ENCODE measurements around the gene RALA. TPM values are rescaled to one million over a fixed set of nuclear protein-coding genes. Genes with fewer than 3 reads are reported as not detected.

RALA gene
- total RNA-seq, 1 experiment from 2014 or later = 36.8 TPM

DNA sequence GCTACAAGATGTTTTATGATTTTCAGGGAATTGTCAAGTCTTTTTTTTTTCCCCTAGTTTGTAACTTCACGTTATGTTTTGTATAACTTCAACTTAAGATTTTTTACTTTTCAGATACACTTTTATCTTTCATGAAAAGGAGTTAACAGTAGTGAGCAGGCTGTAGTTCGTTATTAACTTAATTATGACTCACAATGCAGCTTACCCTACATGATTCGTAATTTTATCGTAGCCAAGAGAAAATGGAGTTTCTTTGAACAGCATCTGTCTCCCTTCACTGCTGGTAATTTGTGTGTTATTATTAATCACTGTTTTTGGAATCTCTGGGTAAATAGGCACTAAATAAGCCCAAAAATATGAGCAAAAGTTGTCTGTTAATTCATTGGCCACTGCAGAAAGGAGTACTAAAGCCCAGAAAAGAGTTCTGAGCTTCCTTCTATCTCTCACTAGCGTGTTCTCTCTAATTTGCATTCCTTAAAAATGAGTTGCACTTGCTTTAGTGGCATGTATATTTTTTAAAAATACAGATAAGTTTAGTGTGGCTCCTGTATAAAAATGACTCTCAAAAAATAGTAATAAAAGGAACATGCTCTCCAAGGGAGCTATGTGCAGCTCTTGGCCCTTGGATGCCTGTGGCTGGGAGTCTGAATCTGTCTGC, 36.1 kb downstream of the RALA start:
- Histone ChIP-seq H3K27ac (no peak overlapping the region), H3K9me3 (ENCODE audit: insufficient read depth, low read depth) (peaks cover 8% of the 10 kb centered on the region), H3K36me3 (ENCODE audit: low read depth) (0 out of 2 replicates have a peak, but pooled peaks cover 11% of the 10 kb centered on the region), H3K9me2 (ENCODE audit: insufficient read depth) (no peaks in the 10 kb centered on the region), H3K4me2 (no peak overlapping the region), H3K79me2 (ENCODE audit: low read depth) (peaks cover 34% of the 10 kb centered on the region), H3F3A (ENCODE audit: insufficient read depth, low read depth) (no peaks in the 10 kb centered on the region), H4K20me1 (ENCODE audit: insufficient read depth) (no peaks in the 10 kb centered on the region), H3K4me3 (no peak overlapping the region), H3K4me1 (replicated peaks; ENCODE audit: insufficient read depth) (no peaks in the 10 kb centered on the region), H3K27me3 (ENCODE audit: insufficient read depth, low read depth) (no peaks in the 10 kb centered on the region), H2AFZ (no peak overlapping the region)
- CTCF ChIA-PET = no interaction called here
- BruUV-seq (replicated peaks) = no TSS peak
- POLR2A ChIA-PET (ENCODE audit: unreplicated experiment) = no interaction called here
- no peak for DNase-seq
- TF ChIP-seq EZH2 (IDR thresholded peaks at IDR 0.05; ENCODE audit: low read depth) = no peak
- TF ChIP-seq, protein P1, sequence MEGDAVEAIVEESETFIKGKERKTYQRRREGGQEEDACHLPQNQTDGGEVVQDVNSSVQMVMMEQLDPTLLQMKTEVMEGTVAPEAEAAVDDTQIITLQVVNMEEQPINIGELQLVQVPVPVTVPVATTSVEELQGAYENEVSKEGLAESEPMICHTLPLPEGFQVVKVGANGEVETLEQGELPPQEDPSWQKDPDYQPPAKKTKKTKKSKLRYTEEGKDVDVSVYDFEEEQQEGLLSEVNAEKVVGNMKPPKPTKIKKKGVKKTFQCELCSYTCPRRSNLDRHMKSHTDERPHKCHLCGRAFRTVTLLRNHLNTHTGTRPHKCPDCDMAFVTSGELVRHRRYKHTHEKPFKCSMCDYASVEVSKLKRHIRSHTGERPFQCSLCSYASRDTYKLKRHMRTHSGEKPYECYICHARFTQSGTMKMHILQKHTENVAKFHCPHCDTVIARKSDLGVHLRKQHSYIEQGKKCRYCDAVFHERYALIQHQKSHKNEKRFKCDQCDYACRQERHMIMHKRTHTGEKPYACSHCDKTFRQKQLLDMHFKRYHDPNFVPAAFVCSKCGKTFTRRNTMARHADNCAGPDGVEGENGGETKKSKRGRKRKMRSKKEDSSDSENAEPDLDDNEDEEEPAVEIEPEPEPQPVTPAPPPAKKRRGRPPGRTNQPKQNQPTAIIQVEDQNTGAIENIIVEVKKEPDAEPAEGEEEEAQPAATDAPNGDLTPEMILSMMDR (conservative IDR thresholded peaks at IDR 0.05) = no peak
- intact Hi-C loops (cut with micrococcal nuclease; ENCODE audit: unreplicated experiment) = no loop called here

DNA sequence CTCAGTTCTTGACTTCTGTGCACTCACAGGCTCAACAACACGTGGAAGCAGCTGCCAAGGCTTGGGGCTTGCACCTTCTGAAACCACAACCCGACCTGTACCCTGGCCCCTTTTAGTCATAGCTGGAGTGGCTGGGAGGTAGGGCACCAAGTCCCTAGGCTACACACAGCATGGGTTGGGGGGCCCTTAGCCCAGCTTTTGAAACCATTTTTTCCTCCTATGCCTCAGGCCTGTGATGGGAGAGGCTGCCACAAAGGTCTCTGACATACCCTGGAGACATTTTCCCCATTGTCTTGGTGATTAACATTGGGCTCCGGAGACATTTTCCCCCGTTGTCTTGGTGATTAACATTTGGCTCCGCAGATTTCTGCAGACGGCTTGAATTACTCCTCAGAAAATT, 38.6 kb downstream of the RALA start:
- ChIA-PET CTCF (no interaction called here), POLR2A (ENCODE audit: unreplicated experiment) (no interaction called here)
- BruUV-seq (replicated peaks) = no TSS peak
- Histone ChIP-seq H3K4me3 (no peak overlapping the region), H3K36me3 (ENCODE audit: low read depth) (no peaks in the 10 kb centered on the region), H3K9me2 (ENCODE audit: insufficient read depth) (no peaks in the 10 kb centered on the region), H3K27ac (no peak overlapping the region), H3K79me2 (ENCODE audit: low read depth) (peaks cover 16% of the 10 kb centered on the region), H3K27me3 (ENCODE audit: insufficient read depth, low read depth) (no peaks in the 10 kb centered on the region), H3K9me3 (ENCODE audit: insufficient read depth, low read depth) (peaks cover 3% of the 10 kb centered on the region; the same call in 1 of the 2 replicates), H3F3A (ENCODE audit: insufficient read depth, low read depth) (no peaks in the 10 kb centered on the region), H2AFZ (no peak overlapping the region), H3K4me2 (no peak overlapping the region), H4K20me1 (ENCODE audit: insufficient read depth) (0 out of 2 replicates have a peak, but pooled peaks cover 7% of the 10 kb centered on the region), H3K4me1 (replicated peaks; ENCODE audit: insufficient read depth) (no peaks in the 10 kb centered on the region)
- no peak for DNase-seq
- TF ChIP-seq, protein P1 (conservative IDR thresholded peaks at IDR 0.05) = no peak
- TF ChIP-seq EZH2 (IDR thresholded peaks at IDR 0.05; ENCODE audit: low read depth) = no peak
- intact Hi-C loops (cut with micrococcal nuclease; ENCODE audit: unreplicated experiment) = no loop called here

DNA sequence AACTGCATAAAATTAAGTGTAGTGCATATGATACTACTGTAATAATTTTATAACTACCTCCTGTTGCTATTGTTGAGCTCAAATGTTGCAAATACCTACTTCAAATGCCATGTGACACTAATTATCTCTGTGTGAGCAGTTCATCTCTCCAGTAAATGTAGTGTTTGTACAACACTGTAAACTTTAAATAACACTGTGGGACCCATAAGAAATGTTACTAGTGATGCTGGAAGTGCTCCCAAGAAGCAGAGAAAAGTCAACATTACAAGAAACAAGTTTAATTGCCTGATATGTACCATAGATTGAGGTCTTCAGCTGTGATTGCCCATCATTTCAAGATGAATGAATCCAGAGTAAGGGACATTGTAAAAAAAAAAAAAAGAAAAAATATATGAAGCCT, 39.9 kb downstream of the RALA start:
- peaks cover 3% of the 10 kb centered on the region; the same call in 1 of the 2 replicates for H3K9me3 ChIP-seq (ENCODE audit: insufficient read depth, low read depth)
- no peak overlapping the region for H3K4me2 ChIP-seq
- H3F3A ChIP-seq (ENCODE audit: insufficient read depth, low read depth) = no peaks in the 10 kb centered on the region
- no peak overlapping the region for H3K4me3 ChIP-seq
- no peaks in the 10 kb centered on the region for H3K4me1 ChIP-seq (replicated peaks; ENCODE audit: insufficient read depth)
- H3K79me2 ChIP-seq (ENCODE audit: low read depth) = peaks cover 7% of the 10 kb centered on the region
- CTCF ChIA-PET = no interaction called here
- H3K27me3 ChIP-seq (ENCODE audit: insufficient read depth, low read depth) = no peaks in the 10 kb centered on the region
- no peak overlapping the region for H2AFZ ChIP-seq
- H3K9me2 ChIP-seq (ENCODE audit: insufficient read depth) = no peaks in the 10 kb centered on the region
- BruUV-seq (replicated peaks) = no TSS peak
- POLR2A ChIA-PET (ENCODE audit: unreplicated experiment) = no interaction called here
- no peak for DNase-seq
- H3K36me3 ChIP-seq (ENCODE audit: low read depth) = no peaks in the 10 kb centered on the region
- intact Hi-C loops (cut with micrococcal nuclease; ENCODE audit: unreplicated experiment) = no loop called here
- no peak overlapping the region for H3K27ac ChIP-seq
- TF ChIP-seq, protein P1 (conservative IDR thresholded peaks at IDR 0.05) = no peak
- no peak for TF ChIP-seq EZH2 (IDR thresholded peaks at IDR 0.05; ENCODE audit: low read depth)
- 0 out of 2 replicates have a peak, but pooled peaks cover 7% of the 10 kb centered on the region for H4K20me1 ChIP-seq (ENCODE audit: insufficient read depth)
